Right lobe of liver (tissue), 6 donors: Measurements from ENCODE around the gene HOXA13. TPM values are rescaled to one million over a fixed set of nuclear protein-coding genes. Genes with fewer than 3 reads are reported as not detected.

Experiments used
- ATAC-seq, 4 donors: fragments of 200-7000 bp; cut with Tn5 transposase; one replicate each; pipeline ENCODE4 v1.9.1; 2020; ENCODE audit warnings: mild to moderate bottlenecking in 4 of 4, moderate library complexity in 4 of 4
- DNase-seq, 3 donors: peaks; one replicate each; pipeline ENCODE4 v3.0.0-alpha.2; 2020
- H3K27ac ChIP-seq, 3 donors: fragments of 200-600 bp; one replicate each; pipeline ENCODE4 v1.8.0; 2022
- H3K27me3 ChIP-seq, 2 donors: fragments of 200-600 bp; one replicate each; pipeline ENCODE4 v1.8.0; 2022
- H3K36me3 ChIP-seq, 4 donors: fragments of 200-600 bp; sonication (generic) in 1 of 4; one replicate each; pipeline versions ENCODE4 v1.5.1 to v1.8.0; 2017 to 2022; ENCODE audit warnings: control low read depth in 1 of 4
- H3K4me1 ChIP-seq, 4 donors: fragments of 200-600 bp; sonication (generic) in 1 of 4; one replicate each; pipeline versions ENCODE4 v1.5.1 to v1.8.0; 2017 to 2022; ENCODE audit warnings: control low read depth in 1 of 4
- H3K4me3 ChIP-seq, 3 donors: fragments of 200-600 bp; one replicate each; pipeline ENCODE4 v1.8.0; 2022
- H3K9me3 ChIP-seq, 4 donors: fragments of 200-600 bp; sonication (generic) in 1 of 4; one replicate each; pipeline versions ENCODE4 v1.5.1 to v1.8.0; 2017 to 2022; ENCODE audit warnings: control low read depth in 1 of 4
- POLR2A ChIP-seq: fragments of 450-650 bp; IDR thresholded peaks from one replicate; pipeline ENCODE4 v1.6.1; 2017; ENCODE audit warnings: antibody characterized with exemption, mild to moderate bottlenecking
- WGBS: methylation state at CpG from one replicate; pipeline ENCODE4 v1.1.6; 2018; ENCODE audit warnings: low coverage, low lambda C conversion rate; ENCODE audit not compliant: insufficient coverage; ENCODE audit errors: missing lambda C conversion rate; 5-methylcytosine and 5-hydroxymethylcytosine counted together
- intact Hi-C, 2 donors: fragments of 100-400 bp; cut with DNase I; formaldehyde crosslinking; loops; one replicate each; pipeline versions ENCODE4 v1.11.2 to v1.14.1; 2022
- total RNA-seq, 6 experiments: library from RNA; depleted of rRNA in 2 of 6; stranded (reverse); fragments of >200 nt in 2 of 6; fragmentation: NEBNext Ultra II Directional in 3 of 6; extraction: Animal tissue kit (Norgen Biotek cat#: 25700) in 3 of 6; gene quantifications; one replicate each; pipeline versions ENCODE4 v1.1.0 to v1.2.4, GENCODE V29; 2016 to 2023
- TF ChIP-seq, protein P1 (sequence below), 4 donors: fragments of 200-600 bp in 3 of 4; fragments of 450-650 bp in 1 of 4; IDR thresholded peaks; one replicate each; pipeline versions ENCODE4 v1.5.1 to v1.8.0; 2016 to 2022; ENCODE audit warnings: antibody characterized with exemption in 4 of 4, mild to moderate bottlenecking in 2 of 4
- donor health status: DM: no; HTN: yes; CAD: no.
- donor health status: DM: no; HTN: no; CAD: no.
- donor health status: DM: no; HTN: no; CAD: no.
- donor health status: DM: no; HTN: yes; CAD: no.
- donor health status: DM: no; HTN: yes; CAD: no.

Gene HOXA13
- total RNA-seq, 6 experiments from 2014 or later, result not detected

- H3K36me3 ChIP-seq, result no peaks in the 10 kb centered on the region
- no peaks in the 10 kb centered on the region for H3K9me3 ChIP-seq
- peak overlapping the region; percentile 34 to 51 (median 43) for H3K4me3 ChIP-seq
- ATAC-seq (peak; percentile 53 to 90 (median 69)), DNase-seq (peak in 2 of 3 donors; percentile 61 to 68)
- no peak for TF ChIP-seq POLR2A
- TF ChIP-seq, protein P1, sequence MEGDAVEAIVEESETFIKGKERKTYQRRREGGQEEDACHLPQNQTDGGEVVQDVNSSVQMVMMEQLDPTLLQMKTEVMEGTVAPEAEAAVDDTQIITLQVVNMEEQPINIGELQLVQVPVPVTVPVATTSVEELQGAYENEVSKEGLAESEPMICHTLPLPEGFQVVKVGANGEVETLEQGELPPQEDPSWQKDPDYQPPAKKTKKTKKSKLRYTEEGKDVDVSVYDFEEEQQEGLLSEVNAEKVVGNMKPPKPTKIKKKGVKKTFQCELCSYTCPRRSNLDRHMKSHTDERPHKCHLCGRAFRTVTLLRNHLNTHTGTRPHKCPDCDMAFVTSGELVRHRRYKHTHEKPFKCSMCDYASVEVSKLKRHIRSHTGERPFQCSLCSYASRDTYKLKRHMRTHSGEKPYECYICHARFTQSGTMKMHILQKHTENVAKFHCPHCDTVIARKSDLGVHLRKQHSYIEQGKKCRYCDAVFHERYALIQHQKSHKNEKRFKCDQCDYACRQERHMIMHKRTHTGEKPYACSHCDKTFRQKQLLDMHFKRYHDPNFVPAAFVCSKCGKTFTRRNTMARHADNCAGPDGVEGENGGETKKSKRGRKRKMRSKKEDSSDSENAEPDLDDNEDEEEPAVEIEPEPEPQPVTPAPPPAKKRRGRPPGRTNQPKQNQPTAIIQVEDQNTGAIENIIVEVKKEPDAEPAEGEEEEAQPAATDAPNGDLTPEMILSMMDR (IDR thresholded peaks at IDR 0.05), result peak; percentile 24 to 49 (median 42)
- peaks cover 0 to 30% of the 10 kb centered on the region in 2 donors for H3K27me3 ChIP-seq
- intact Hi-C loops, result no loop called here
- H3K27ac ChIP-seq, result no peak overlapping the region
- 9% methylated on average over 31 of the region's 66 CpGs for WGBS
- peaks cover 0 to 9% (median 4%) of the 10 kb centered on the region in 4 donors for H3K4me1 ChIP-seq
Observed at GRCh38 chr7:27235387-27236311, 35.8 kb upstream of the HOXA13 start.

- Histone ChIP-seq H3K4me3 (no peak overlapping the region), H3K36me3 (no peaks in the 10 kb centered on the region), H3K27ac (no peak overlapping the region), H3K9me3 (no peaks in the 10 kb centered on the region), H3K4me1 (peaks cover 0 to 5% (median 0%) of the 10 kb centered on the region in 4 donors), H3K27me3 (peaks cover 0 to 11% of the 10 kb centered on the region in 2 donors)
- ATAC-seq, result no peak
- TF ChIP-seq, protein P1 (IDR thresholded peaks at IDR 0.05), result no peak
- TF ChIP-seq POLR2A, result no peak
- 86% methylated on average over 2 of the region's 4 CpGs for WGBS
- intact Hi-C loops, result no loop called here
- DNase-seq, result no peak
Observed at GRCh38 chr7:27229448-27229847, 29.6 kb upstream of the HOXA13 start.

DNA sequence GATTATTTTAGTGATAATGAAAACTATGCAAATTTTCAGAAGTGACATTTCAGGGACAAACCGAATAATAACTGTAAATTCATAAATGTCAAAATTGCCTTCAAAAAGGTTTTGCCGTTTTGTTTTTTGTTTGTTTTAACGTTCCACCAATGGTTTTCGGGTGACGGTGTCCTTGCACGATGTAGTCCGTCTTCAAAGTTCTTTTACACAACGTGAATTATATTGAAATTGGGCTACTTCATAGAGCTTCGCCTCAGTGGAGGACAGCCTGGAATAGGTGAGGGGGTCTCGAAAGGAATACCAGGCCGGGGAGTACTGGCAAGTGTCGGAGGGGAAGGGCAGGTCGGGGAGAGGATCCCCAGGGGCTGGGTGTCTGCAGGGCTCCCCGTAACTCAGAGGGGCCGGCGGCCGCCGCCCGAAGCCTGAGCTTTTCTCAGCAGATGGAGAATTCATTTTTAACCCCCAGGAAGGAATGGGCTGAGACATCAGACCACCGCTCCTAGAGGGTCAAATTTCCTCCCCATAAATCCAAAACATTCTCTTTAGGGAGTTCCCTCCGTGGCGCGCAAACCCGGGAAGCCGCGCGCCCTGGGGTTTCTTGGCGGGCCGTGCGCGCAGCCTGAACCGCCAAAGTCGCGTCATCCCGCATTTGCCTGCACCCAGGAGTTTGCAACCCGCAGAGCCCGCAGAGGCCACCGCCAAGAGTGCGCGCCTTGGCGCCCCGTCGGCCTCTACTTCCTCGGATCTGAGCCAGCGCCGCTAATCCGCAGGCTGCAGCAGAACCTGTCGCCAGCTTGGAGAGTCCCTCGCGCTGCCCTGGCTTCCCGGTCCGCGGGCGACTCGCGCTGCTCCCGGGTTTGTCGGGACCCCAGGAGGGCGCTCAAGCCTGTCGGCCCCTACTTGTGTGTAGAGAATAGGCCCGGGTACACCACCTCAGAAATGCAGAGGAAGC is 25.4 kb upstream of the HOXA13 start:
- 13% methylated on average over 28 of the region's 61 CpGs for WGBS
- Histone ChIP-seq H3K27me3 (peaks cover 0 to 26% of the 10 kb centered on the region in 2 donors), H3K36me3 (no peaks in the 10 kb centered on the region), H3K27ac (no peak overlapping the region), H3K4me1 (peaks cover 0 to 5% (median 1%) of the 10 kb centered on the region in 4 donors), H3K4me3 (no peak overlapping the region), H3K9me3 (no peaks in the 10 kb centered on the region)
- intact Hi-C loops, result no loop called here
- peak in 2 of 4 donors; percentile 16 to 32 for ATAC-seq
- DNase-seq, result no peak
- TF ChIP-seq POLR2A, result no peak
- TF ChIP-seq, protein P1 (IDR thresholded peaks at IDR 0.05), result no peak

DNA sequence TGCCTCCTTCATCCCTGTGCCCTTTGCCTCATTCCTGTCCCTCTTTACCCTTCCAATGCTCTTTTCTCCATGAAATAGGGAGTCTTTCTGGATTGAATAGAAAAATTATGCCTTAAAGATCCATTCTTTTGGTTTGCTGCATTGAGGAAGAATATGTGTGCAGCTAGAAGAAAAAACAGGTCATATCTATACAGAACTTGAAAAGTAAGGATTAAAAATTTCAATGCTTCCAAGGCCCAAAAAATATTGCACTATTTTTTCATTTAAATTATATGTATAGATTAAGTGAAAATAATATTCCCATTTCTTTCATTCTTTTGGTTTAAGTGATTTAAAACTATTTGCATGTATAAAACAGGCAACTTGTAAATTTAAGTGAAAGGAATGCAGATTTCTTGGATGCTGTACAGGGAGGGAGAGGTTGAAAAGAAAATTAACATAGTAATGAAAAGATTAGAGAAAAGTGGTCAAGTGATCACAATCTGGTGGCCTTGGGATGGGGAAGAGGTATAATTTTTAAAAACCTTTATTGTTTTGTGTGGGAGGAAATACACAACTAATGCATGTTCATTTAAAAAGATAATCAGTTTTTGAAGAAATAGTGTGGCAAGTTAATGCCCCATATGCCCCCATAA is 24.2 kb upstream of the HOXA13 start:
- Histone ChIP-seq H3K27me3 (peaks cover 0 to 26% of the 10 kb centered on the region in 2 donors), H3K9me3 (no peaks in the 10 kb centered on the region), H3K4me3 (no peak overlapping the region), H3K27ac (no peak overlapping the region), H3K36me3 (no peaks in the 10 kb centered on the region), H3K4me1 (peaks cover 0 to 5% (median 1%) of the 10 kb centered on the region in 4 donors)
- intact Hi-C loops, result no loop called here
- no peak for ATAC-seq
- no peak for DNase-seq
- TF ChIP-seq, protein P1 (IDR thresholded peaks at IDR 0.05), result no peak
- no peak for TF ChIP-seq POLR2A
